Ammon's horn (tissue), 1 donor: ENCODE results near the gene GPR61.

Experiments used
- DNase-seq: peaks from one replicate; pipeline ENCODE4 v3.0.0-alpha.2; 2016; ENCODE audit warnings: low spot score

The GPR61 gene

GRCh38 chr1:109508873-109509175, 30.8 kb upstream of the GPR61 start:
- no peak for DNase-seq

DNA sequence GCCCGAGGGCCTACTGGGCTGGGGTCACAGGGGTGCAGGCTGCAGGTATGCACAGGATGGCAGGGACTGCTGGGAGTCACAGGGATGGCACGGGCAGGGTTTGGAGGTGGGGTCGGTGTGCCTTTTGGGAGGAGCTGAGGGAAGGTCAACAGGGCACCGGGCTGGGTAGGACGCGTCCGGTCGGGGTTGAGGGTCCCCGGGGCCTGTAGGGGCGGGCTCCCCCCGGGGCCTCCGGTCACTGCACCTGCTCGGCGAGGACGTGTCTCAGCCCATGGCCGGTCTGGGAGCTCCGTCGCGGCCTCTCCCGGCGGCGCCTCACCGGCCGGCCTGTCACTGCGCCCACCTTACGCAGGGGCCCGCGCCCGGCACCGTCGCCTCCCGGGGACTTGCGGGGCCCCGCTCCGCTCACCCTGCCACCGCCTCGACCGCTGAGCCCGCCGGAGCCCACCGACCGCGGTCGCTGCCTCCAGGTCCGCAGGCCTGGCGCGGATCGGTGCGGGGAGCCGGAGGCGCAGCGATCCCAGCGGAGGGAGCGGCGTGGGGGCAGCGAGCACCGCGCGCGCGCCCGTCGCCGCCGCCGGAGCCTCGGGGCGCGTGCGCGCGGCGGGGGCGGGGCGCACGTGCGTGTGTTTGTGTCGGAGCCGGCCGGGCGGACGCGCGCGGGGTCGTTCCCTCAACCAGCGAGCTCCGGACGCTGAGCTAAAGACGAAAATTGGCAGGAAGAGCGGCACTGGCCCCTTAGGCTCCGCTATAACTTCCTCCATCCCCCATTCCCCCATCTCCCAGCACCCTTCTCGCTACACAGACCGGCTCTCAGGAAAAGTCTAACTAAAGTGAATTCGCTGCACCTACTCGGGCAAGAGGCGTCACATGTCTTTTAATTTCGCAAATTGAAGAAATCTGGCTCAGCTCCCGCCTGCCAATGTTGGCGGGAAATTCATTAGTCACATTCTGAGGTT, 30.2 kb upstream of the GPR61 start, which contains the start of gene AMIGO1:
Gene AMIGO1, minus strand, starts transcription at position 552 of the 959 bp plus-strand sequence. CDS start 815 bp downstream, outside the sequence.
- DNase-seq = peak; percentile 61

DNA sequence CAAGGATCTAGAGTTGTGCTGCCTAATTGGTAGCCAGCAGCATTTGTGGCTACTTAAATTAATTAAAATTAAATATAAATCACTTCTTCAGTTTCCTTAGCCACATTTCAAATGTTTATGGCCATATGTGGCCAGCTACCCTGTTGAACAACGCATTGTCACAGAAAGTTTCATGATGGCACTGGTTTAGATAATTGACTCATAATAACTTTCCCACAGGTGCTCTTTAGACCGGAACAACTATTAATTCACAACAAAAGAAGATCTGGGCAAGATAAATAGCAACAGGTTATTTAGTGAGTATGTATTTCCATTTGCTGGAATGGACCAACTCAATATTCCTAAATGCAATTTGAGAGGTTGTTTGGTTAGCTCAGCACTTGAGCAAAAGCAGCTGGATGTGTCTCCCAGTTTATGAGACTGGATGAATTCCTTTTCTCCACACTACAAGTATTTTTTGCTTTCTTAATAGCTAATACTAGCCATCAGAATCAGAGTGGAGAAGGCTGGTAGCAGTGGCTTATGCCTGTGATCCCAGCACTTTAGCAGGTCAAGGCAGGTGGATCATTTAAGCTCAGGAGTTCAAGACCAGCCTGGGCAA, 26.5 kb upstream of the GPR61 start:
- DNase-seq = no peak

DNA sequence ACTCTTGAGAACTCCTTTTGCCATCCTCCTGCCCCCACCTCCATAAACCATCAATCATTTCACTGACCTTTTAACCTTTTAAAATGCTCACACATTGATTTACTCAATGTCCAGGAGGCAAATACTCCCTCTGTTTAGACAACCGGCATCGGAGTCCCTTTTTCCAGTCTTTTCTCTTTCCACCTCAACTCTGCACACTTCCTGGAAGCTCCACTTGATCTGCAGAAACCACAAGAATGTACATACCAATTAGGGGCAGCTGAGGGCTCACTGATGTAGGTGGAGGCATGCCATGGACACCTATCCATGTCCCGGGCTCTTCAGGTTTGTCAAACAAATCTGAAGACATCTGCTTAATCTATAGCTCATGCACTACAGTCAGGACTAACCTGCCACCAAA, 24.8 kb upstream of the GPR61 start:
- DNase-seq = no peak

DNA sequence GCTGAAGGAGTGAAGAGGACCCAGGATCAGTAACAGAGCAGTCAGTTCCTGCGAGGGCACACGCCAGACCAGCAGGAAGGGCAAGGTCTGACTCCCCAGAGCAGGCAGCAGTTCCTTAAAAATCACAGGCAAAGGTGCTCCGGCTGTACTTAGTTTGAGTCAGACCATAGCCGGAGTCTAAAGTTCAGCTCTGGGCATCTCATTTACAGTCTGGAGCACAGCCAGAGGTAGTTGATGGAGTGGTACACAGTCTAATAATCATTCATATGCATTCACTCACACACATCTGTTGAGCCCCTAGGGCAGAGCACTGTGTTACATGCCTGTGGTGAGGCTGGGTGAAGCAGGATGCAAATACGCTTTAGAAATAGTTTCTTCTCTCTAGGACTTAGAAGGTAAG, 22.8 kb upstream of the GPR61 start:
- no peak for DNase-seq

GRCh38 chr1:109517337-109517736, 22.3 kb upstream of the GPR61 start:
- no peak for DNase-seq

DNA sequence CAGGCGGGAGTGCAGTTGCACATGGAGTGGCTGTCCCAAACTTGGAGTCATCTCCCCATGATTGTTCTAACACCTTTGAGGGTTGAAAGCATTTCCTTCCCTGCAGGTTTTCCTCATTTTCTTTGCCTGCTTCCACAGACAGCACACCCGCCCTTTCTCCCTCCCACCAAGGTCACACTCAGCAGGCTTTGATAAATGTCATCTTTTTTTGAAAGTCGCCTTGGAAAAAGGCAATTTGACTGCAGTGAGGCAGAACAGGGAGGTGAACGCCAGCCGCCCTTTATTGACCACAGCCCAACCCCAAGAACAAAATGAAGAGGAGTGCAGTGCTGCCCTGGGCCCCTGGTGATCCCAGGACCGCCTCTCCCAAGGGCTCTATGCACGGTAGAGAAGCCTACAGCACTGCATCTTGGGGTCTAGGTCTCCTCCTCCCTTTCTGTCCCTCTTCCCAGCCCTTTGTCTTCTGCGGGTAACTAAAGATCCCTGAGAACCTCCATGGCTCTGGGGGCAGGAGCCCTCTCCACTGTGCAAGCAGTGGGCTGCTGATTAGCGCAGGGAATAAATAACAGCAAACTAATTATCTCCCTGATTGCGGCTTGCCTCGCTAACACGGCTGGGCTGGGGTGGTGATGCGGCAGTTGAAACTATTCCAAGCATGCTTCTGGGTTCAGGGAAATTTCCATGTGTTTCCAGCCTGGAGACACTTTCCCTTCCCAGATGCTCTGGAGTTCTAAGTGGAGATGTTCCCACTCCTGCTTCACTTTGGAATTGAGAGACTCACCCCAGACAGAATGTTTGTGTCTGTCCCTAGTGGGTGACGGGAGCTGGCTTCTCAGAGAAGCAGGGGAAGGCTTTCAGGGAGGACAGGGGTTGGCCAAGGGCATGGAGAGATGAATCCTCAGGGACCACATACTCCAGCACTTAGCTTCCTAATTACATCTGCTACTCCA, 18.4 kb upstream of the GPR61 start:
- DNase-seq = no peak

- no peak for DNase-seq
Measured at GRCh38 chr1:109522026-109522425, 17.6 kb upstream of the GPR61 start.

DNA sequence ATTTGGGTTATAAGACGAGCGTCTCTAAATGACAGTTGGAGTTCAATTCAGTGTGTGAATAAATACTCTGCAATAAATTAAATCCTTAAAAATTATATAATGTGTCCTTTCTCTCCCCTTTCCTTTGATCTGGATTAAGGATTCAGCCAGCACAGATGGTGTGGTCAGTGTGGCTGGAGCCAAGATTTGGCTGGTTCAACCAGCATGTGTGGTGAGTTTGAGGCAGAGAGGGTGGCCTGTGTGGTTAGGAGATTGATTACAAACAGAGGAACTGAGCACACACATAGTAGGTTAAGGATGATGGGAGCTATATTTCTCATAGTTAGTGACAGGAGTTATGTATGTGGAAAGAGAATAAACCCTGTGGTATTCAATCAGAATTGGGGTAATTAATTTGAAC, 16.0 kb upstream of the GPR61 start:
- DNase-seq = no peak

DNA sequence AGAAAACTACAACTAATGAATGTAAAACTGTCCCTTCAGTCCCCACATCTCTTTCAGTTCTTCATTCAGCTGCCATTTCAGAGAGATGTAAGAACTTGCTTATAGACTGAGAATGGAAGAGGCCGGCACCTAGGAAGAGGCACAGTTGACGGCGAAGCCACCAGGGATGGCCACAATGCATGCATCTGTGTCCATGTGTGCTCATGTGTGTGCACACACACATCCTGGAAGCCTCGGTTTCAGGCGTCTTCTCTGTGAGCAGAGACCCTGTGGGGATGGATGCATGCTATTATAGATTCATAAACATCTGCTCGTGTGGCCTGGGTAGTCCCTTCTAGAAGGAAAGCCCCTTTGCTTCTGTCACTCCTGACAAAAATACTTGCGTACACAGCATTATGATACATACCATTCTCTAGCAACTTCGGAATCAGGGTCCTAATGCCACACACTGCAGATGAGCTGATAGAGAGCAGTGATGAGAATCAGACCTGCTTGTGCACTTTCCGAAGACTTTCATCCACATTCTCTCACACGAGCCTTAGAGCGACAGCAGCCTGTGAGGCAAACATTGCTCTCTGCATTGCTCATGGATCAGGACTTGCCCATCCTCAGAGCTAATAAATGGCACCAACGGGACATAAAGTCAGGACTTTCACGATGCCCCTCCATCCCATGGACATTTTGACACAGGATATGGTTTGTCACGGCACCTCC, 12.4 kb upstream of the GPR61 start:
- no peak for DNase-seq

- no peak for DNase-seq
Measured at GRCh38 chr1:109527846-109528695, 11.6 kb upstream of the GPR61 start.

- no peak for DNase-seq
Measured at GRCh38 chr1:109528712-109529111, 11.0 kb upstream of the GPR61 start.

DNA sequence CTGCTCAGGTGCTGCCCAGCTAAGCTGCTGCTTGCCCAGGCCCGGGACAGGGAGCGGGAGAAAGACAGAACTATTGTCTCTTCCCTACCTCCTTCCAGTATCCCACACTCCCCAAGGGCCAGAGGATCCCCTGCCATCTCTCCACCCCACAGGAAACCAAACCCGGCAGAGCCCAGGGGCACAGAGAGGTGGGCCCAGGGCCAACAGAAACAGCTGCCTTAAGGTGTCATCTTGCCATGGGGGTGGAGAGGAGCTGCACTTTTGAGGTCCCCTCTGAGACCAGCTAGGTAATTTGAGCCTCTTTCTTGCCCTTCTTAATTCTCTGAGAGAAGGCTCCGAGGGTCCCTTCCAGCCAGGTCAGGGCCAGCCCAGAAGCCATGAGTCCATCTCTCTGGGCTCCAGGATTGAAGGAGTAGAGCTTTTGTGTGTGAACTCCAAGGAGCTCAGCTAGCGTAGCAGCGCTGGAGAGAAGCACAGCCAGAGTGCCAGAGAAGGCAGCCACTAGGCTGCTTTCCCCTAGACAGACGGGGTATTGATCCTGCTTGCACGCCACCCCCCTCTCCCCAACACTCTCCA, 9.7 kb upstream of the GPR61 start:
- DNase-seq = no peak

DNA sequence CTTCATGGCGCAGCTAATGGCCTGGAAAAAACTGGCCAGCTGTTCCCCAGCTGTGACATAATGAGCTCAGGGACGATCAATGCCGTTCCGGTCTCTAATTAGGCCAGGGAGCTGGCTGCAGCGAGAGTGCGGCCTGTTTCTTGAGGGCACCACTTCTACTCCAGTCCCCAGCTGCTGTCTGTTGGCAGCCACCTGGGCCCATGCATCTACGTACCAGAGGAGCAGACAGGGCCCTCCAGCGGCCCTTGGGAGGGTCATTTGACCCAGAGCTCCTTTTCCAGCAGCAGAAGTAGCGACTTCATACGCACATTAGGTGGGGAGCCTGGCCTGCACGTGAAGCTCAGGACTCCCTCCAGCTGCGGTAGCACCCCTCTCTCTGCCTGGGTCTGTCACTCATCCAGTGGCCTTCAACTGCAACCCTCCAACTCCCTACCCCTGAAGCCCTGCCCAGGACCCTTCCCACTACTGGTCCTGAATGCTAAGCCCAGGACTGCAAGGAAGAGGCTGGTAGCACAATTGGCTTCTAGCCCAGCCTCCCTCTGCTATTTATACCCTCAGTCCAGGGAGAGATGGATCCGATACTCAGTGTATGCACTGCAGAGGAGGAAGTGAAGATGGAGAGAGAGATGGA, 9.1 kb upstream of the GPR61 start:
- peak; percentile 58 for DNase-seq

- DNase-seq = no peak
Measured at GRCh38 chr1:109531380-109531779, 8.3 kb upstream of the GPR61 start.

DNA sequence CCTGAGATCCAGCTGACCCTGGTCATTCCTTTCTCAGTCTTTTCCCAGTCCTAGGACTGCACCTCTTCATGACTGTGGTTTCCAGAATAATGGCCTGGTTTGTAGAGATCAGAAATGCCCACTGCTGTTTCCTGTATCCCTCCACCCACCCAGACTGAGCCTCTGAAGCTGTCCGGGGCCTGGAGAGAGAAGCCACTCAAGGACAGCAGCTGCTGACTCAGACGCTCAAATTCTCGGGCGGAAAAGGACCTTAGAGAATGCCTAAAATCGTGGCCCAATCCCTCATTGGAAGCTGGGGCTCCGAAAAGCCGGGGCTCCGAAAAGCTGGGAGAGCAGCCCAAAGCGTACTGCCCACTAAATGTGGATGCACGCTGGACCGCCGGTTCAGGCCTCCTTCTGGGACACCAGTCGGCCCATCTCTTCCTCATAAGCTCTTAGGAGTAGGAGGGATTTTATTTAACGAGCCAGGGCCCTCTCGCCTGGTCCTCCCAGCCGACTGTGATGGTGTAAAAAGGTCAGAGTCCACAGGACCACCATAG, 7.8 kb upstream of the GPR61 start:
- no peak for DNase-seq

GRCh38 chr1:109532365-109533136, 7.1 kb upstream of the GPR61 start:
- DNase-seq = peak; percentile 89

GRCh38 chr1:109534307-109534858, 5.3 kb upstream of the GPR61 start:
- DNase-seq = no peak

DNA sequence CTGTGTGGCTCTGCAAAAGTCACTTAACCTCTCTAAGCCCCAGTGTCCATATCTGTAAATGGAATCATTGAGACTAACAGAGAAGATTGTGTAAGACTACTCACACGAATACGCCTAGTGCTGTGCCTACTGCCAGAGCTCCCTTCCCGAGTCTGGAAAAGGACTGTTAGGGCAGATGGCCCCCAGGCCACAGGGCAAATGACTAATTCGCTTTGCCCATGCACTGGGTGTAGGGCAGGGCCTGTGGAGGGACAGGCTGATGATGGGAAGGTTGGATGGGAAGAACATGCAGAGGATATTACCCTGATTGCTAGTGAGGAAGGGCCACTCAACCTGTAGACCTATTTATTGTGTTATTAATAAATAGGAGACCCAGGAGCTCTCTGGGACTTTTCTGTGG, 4.2 kb upstream of the GPR61 start:
- no peak for DNase-seq
